NCI-H1417 treated with DMSO at 0.1 percent for 48 hours (cell line): ENCODE measurements around the gene AUTS2.

Experiments used
- DNase-seq: peaks from one replicate; lab custom pipeline; 2025; lab: John Stamatoyannopoulos, UW

Gene AUTS2

GRCh38 chr7:70545214-70545613 is 946.9 kb downstream of the AUTS2 start:
- DNase-seq = no peak

GRCh38 chr7:70552141-70552540 is 953.9 kb downstream of the AUTS2 start:
- DNase-seq = no peak

- DNase-seq = no peak
Observed at GRCh38 chr7:70553364-70553763, 955.1 kb downstream of the AUTS2 start.

GRCh38 chr7:70554646-70555045 is 956.4 kb downstream of the AUTS2 start:
- no peak for DNase-seq

GRCh38 chr7:70556761-70557160 is 958.5 kb downstream of the AUTS2 start:
- no peak for DNase-seq

GRCh38 chr7:70557338-70557737 is 959.1 kb downstream of the AUTS2 start:
- no peak for DNase-seq

- no peak for DNase-seq
Observed at GRCh38 chr7:70559815-70560214, 961.5 kb downstream of the AUTS2 start.

- no peak for DNase-seq
Observed at GRCh38 chr7:70563960-70564359, 965.7 kb downstream of the AUTS2 start.

GRCh38 chr7:70565721-70566370 is 967.6 kb downstream of the AUTS2 start:
- DNase-seq = no peak

GRCh38 chr7:70566671-70567070 is 968.4 kb downstream of the AUTS2 start:
- DNase-seq = no peak

- no peak for DNase-seq
Observed at GRCh38 chr7:70568674-70569334, 970.5 kb downstream of the AUTS2 start.

GRCh38 chr7:70569335-70569819 is 971.1 kb downstream of the AUTS2 start:
- DNase-seq = no peak

- DNase-seq = no peak
Observed at GRCh38 chr7:70570029-70570428, 971.8 kb downstream of the AUTS2 start.

GRCh38 chr7:70570961-70571360 is 972.7 kb downstream of the AUTS2 start:
- DNase-seq = no peak

- no peak for DNase-seq
Observed at GRCh38 chr7:70571403-70571934, 973.2 kb downstream of the AUTS2 start.

- no peak for DNase-seq
Observed at GRCh38 chr7:70571961-70572360, 973.7 kb downstream of the AUTS2 start.

GRCh38 chr7:70572571-70572970 is 974.3 kb downstream of the AUTS2 start:
- DNase-seq = no peak

GRCh38 chr7:70573071-70573661 is 974.9 kb downstream of the AUTS2 start:
- DNase-seq = no peak

- DNase-seq = no peak
Observed at GRCh38 chr7:70573696-70574095, 975.4 kb downstream of the AUTS2 start.

GRCh38 chr7:70574314-70574834 is 976.1 kb downstream of the AUTS2 start:
- DNase-seq = no peak

- no peak for DNase-seq
Observed at GRCh38 chr7:70574970-70575799, 976.9 kb downstream of the AUTS2 start.

GRCh38 chr7:70577078-70577477 is 978.8 kb downstream of the AUTS2 start:
- no peak for DNase-seq
